Urothelium cell line (cell line): ENCODE data around the gene KCNJ5.
"Not testable (repeated sequence)": the region's sequence is repeated elsewhere in the genome, so short reads cannot be mapped to it uniquely, and the experiment has no call there.

Source experiments
- DNase-seq: peaks from one replicate; pipeline ENCODE4 v3.0.0; 2011; ENCODE audit warnings: low spot score, mixed read lengths
- FAIRE-seq: peaks from 2 replicates; lab custom pipeline; 2011; peaks lifted over from hg19 to GRCh38; lab: Jason Lieb, UNC

The KCNJ5 gene

GRCh38 chr11:128909438-128910125, 18.4 kb downstream of the KCNJ5 start:
- DNase-seq (no peak), FAIRE-seq (no peak)

- no peak for FAIRE-seq
- DNase-seq = no peak
Observed at GRCh38 chr11:128910576-128910975, 19.4 kb downstream of the KCNJ5 start.

GRCh38 chr11:128911239-128911638, 20.1 kb downstream of the KCNJ5 start:
- FAIRE-seq = no peak
- no peak for DNase-seq

- no peak for FAIRE-seq
- DNase-seq = no peak
Observed at GRCh38 chr11:128911701-128912100, 20.5 kb downstream of the KCNJ5 start.

GRCh38 chr11:128913806-128914205, 22.6 kb downstream of the KCNJ5 start:
- FAIRE-seq (no peak), DNase-seq (no peak)

GRCh38 chr11:128914216-128915148, 23.3 kb downstream of the KCNJ5 start:
- no peak for FAIRE-seq
- no peak for DNase-seq

- DNase-seq (no peak), FAIRE-seq (no peak)
Observed at GRCh38 chr11:128915149-128915521, 24.0 kb downstream of the KCNJ5 start.

GRCh38 chr11:128916037-128916572, 24.9 kb downstream of the KCNJ5 start:
- no peak for DNase-seq
- no peak for FAIRE-seq

GRCh38 chr11:128916681-128917080, 25.5 kb downstream of the KCNJ5 start:
- no peak for DNase-seq
- no peak for FAIRE-seq

- DNase-seq (no peak), FAIRE-seq (no peak)
Observed at GRCh38 chr11:128917144-128917724, 26.1 kb downstream of the KCNJ5 start.

GRCh38 chr11:128919216-128919615, 28.1 kb downstream of the KCNJ5 start:
- FAIRE-seq = no peak
- DNase-seq = no peak

GRCh38 chr11:128919635-128920034, 28.5 kb downstream of the KCNJ5 start:
- DNase-seq, FAIRE-seq: not testable (repeated sequence)

GRCh38 chr11:128920666-128921065, 29.5 kb downstream of the KCNJ5 start:
- FAIRE-seq = no peak
- no peak for DNase-seq

GRCh38 chr11:128921793-128922192, 30.6 kb downstream of the KCNJ5 start:
- DNase-seq (no peak), FAIRE-seq (no peak)

- no peak for FAIRE-seq
- no peak for DNase-seq
Observed at GRCh38 chr11:128924104-128924503, 32.9 kb downstream of the KCNJ5 start.

GRCh38 chr11:128924510-128925249, 33.5 kb downstream of the KCNJ5 start:
- no peak for FAIRE-seq
- DNase-seq = no peak

GRCh38 chr11:128925250-128925600, 34.1 kb downstream of the KCNJ5 start:
- FAIRE-seq = no peak
- no peak for DNase-seq

GRCh38 chr11:128926000-128926399, 34.8 kb downstream of the KCNJ5 start:
- FAIRE-seq = no peak
- no peak for DNase-seq

GRCh38 chr11:128926437-128927107, 35.4 kb downstream of the KCNJ5 start:
- no peak for FAIRE-seq
- no peak for DNase-seq

- DNase-seq = no peak
- no peak for FAIRE-seq
Observed at GRCh38 chr11:128927108-128927461, 35.9 kb downstream of the KCNJ5 start.
